Measurements from ENCODE around the gene CXCL9.
A peak's percentile ranks its signal among the peaks of the same experiment; 100 is the strongest.
"Not testable (repeated sequence)": the region's sequence is repeated elsewhere in the genome, so short reads cannot be mapped to it uniquely, and the experiment has no call there.

CXCL9 gene

DNA sequence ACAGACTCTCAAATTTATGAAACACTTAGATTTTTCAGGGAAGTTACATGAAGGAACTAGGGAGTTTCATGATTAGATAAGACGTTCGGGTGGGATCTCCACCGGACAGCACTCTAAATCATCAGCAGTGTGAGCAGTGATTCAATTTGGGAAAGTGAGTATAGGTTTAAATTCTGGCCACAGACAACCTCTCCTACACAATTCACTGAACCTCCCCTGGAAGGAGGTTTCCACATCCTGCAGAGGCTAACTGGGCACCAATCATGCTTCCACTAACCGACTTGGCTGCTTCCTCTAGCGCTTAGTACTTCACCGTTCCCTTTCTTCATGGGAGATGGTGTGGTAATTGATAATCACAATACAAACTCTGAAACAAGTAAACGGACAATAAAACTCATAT lies 5.6 kb downstream of the CXCL9 start:
- no peak overlapping the region for H3K4me3 ChIP-seq (ENCODE audit: low read depth, low read length)
- TF ChIP-seq, protein P1, sequence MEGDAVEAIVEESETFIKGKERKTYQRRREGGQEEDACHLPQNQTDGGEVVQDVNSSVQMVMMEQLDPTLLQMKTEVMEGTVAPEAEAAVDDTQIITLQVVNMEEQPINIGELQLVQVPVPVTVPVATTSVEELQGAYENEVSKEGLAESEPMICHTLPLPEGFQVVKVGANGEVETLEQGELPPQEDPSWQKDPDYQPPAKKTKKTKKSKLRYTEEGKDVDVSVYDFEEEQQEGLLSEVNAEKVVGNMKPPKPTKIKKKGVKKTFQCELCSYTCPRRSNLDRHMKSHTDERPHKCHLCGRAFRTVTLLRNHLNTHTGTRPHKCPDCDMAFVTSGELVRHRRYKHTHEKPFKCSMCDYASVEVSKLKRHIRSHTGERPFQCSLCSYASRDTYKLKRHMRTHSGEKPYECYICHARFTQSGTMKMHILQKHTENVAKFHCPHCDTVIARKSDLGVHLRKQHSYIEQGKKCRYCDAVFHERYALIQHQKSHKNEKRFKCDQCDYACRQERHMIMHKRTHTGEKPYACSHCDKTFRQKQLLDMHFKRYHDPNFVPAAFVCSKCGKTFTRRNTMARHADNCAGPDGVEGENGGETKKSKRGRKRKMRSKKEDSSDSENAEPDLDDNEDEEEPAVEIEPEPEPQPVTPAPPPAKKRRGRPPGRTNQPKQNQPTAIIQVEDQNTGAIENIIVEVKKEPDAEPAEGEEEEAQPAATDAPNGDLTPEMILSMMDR (IDR thresholded peaks at IDR 0.05; ENCODE audit: borderline replicate concordance, insufficient read depth, low read depth, low read length): no peak

DNA sequence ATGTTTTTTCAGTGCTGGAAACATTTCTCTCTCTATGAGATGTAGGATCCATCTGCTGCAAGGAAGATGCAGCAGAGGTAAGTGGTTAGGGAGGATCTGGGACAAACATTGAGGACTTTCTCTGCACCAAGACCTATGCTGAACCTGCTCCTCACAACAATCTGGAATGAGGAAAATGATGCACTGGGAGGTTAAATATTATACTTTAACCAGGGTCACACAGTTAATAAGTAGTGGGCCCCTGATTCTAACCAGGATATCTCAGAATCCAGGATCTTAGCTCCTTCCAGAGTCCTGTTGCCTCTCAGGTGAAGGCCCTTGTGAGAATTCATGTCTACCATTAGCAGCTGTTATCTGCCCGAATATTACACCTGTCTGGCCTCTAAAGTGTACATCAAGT lies 7.0 kb downstream of the CXCL9 start:
- TF ChIP-seq, protein P1 (IDR thresholded peaks at IDR 0.05; ENCODE audit: borderline replicate concordance, insufficient read depth, low read depth, low read length): no peak
- no peak overlapping the region for H3K4me3 ChIP-seq (ENCODE audit: low read depth, low read length)

DNA sequence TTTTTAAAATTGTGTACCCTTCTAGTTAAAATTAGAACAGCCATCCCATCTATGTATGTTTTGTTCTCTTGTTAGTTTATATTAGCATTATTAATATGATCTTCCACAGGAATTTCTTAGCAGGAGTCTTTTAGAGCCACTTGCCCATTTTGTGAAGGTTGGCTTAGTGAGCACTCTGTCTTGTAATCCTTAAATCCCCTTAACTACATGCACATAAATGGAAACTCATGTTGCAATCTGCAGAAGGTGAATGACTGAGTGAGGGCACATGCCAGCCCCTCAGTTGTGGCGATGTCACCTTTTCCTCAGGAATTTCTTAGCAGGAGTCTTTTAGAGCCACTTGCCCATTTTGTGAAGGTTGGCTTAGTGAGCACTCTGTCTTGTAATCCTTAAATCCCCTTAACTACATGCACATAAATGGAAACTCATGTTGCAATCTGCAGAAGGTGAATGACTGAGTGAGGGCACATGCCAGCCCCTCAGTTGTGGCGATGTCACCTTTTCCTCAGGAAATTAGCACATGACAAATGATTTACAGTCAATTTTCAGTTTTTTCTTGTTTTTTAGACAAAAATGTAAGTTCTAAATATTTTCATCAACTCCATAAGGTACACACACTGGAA lies 8.7 kb downstream of the CXCL9 start:
- H3K4me3 ChIP-seq (ENCODE audit: low read depth, low read length): not testable (repeated sequence)

DNA sequence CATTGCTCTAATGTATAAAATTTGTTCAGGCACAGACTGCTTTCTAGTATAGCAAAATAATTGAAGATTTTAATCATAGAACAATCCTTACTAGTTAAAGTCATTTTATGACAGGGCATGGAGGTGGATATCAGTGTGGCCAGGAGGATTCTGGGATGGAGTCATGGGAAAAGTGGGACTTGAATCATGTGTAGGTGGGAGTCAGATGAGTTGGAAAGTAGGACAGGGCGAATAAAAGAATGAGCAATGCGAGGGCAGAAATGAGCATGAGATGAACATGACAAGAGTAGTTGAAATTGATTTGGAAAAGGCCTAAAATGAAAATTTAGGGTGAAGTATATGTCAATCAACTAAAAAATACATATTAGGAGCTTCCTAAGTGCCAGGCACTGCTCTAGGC lies 9.4 kb downstream of the CXCL9 start:
- TF ChIP-seq, protein P1 (IDR thresholded peaks at IDR 0.05; ENCODE audit: borderline replicate concordance, insufficient read depth, low read depth, low read length): no peak
- H3K4me3 ChIP-seq (ENCODE audit: low read depth, low read length): no peak overlapping the region

DNA sequence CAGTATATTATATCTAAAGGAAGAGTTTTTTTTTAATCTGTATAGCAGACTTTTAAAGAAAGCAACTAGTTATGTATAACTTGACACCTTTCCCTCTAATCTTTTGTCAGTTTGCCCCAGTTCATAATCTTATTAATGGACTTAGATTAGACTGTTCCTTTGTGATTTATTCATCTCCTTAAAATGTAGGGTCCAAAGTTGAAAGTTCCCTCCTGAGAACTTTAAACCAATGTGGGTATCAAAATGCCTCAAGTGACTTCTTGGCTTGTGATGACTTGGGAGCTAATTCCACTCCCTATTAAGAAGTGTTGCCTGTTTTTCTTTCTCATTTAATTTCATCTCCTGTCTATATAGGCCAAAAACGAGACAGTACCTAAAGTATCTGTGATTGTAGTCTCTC lies 10.2 kb downstream of the CXCL9 start:
- TF ChIP-seq, protein P1 (IDR thresholded peaks at IDR 0.05; ENCODE audit: borderline replicate concordance, insufficient read depth, low read depth, low read length): no peak
- no peak overlapping the region for H3K4me3 ChIP-seq (ENCODE audit: low read depth, low read length)

DNA sequence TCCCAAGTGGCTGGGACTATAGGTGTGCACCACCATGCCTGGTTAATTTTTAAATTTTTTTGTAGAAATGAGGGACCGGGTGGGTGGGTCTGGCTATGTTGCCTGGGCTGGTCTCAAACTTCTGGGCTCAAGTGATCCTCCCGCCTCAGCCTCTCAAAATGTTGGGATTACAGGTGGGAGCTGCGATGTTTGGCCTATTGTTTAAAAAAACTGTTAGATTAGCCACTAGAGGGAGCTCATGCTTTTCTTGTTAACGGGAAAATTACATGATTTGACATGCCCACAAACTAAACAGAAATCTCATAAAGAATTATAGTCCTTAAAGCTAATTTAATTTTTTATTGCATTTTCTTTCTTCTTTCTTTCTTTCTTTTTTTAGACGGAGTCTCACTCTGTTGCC lies 11.6 kb downstream of the CXCL9 start:
- no peak overlapping the region for H3K4me3 ChIP-seq (ENCODE audit: low read depth, low read length)
- TF ChIP-seq, protein P1 (IDR thresholded peaks at IDR 0.05; ENCODE audit: borderline replicate concordance, insufficient read depth, low read depth, low read length): peak; percentile 36; the same call in 1 of the 2 replicates

DNA sequence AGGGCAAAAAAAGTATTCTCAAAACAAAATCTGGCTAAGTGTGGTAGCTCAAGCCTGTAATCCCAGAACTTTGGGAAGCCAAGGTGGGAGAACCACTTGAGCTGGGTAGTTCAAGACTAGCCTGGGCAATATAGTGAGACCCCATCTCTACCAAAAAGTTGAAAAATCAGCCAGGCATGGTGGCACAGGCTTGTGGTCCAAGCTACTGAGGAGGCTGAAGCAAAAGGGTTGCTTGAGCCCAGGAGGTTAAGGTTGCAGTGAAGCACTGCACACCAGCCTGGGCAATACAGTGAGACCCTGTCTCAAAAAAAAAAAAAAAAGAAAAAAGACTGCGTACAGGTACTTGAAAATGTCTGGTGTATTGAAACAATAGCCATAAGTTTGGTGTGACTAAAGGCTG lies 14.8 kb downstream of the CXCL9 start:
- H3K4me3 ChIP-seq (ENCODE audit: low read depth, low read length): no peak overlapping the region
- TF ChIP-seq, protein P1 (IDR thresholded peaks at IDR 0.05; ENCODE audit: borderline replicate concordance, insufficient read depth, low read depth, low read length): no peak

Data from GM12875 (cell line).